Activated CD8-positive, alpha-beta T cell treated with anti-CD3 and anti-CD28 coated beads, Interleukin-2, amount 10 ng/mL, durations not matched to agents 7 days and 5 days (primary cell): Measurements from ENCODE around the gene SP140L. TPM values are rescaled to one million over a fixed set of nuclear protein-coding genes. Genes with fewer than 3 reads are reported as not detected.

Experiments used
- ATAC-seq: fragments of 150-1000 bp; cut with Tn5 transposase; one replicate; pipeline ENCODE4 v1.10.0; 2021; ENCODE audit warnings: moderate library complexity
- CTCF ChIA-PET: fragments of 350-600 bp; sonication (Branson Sonifier 250); formaldehyde crosslinking; loops from one replicate; lab custom pipeline; 2021; ENCODE audit warnings: antibody characterized with exemption; lab: Charles Lee
- POLR2A ChIA-PET: fragments of 350-600 bp; sonication (Branson Sonifier 250); formaldehyde crosslinking; loops from one replicate; lab custom pipeline; 2021; ENCODE audit warnings: antibody characterized with exemption; lab: Charles Lee
- DNase-seq: peaks from one replicate; pipeline ENCODE4 v3.0.0-alpha.2; 2020
- H3K27ac Mint-ChIP-seq: one replicate; pipeline ENCODE4 v1.8.0; 2021; ENCODE audit warnings: mild to moderate bottlenecking, mixed read lengths
- H3K27me3 Mint-ChIP-seq: one replicate; pipeline ENCODE4 v1.8.0; 2021; ENCODE audit warnings: low read depth, mixed read lengths
- H3K36me3 Mint-ChIP-seq: one replicate; pipeline ENCODE4 v1.8.0; 2021; ENCODE audit warnings: low read depth, mixed read lengths
- H3K4me1 Mint-ChIP-seq: one replicate; pipeline ENCODE4 v1.8.0; 2021; ENCODE audit warnings: low read depth, mixed read lengths
- H3K4me3 Mint-ChIP-seq: one replicate; pipeline ENCODE4 v1.8.0; 2021; ENCODE audit warnings: mild to moderate bottlenecking, mixed read lengths
- H3K9me3 Mint-ChIP-seq: one replicate; pipeline ENCODE4 v1.8.0; 2022; ENCODE audit warnings: mixed read lengths; ENCODE audit not compliant: insufficient read depth
- total RNA-seq, 2 experiments: library from RNA; stranded (reverse); gene quantifications; one replicate each; pipeline ENCODE4 v1.2.3, GENCODE V29; 2021

Gene SP140L
- total RNA-seq, 2 experiments from 2014 or later = 90.5 to 96.2 TPM

GRCh38 chr2:230346465-230346864 lies 19.5 kb downstream of the SP140L start:
- H3K4me1 Mint-ChIP-seq = peaks cover 76% of the 10 kb centered on the region
- no peak overlapping the region for H3K27ac Mint-ChIP-seq
- no peak for ATAC-seq
- H3K36me3 Mint-ChIP-seq = peaks cover 90% of the 10 kb centered on the region
- POLR2A ChIA-PET = interaction anchor here (0.8 to 2.8 kb wide), 5 partner anchors 15 to 135 kb away, joined by 3 to 16 read pairs (median 6); partner anchors contain the start of genes SP100 and SP140L
- H3K9me3 Mint-ChIP-seq = peaks cover 51% of the 10 kb centered on the region
- no peak for DNase-seq
- CTCF ChIA-PET = interaction anchor here (1.2 kb wide), 2 partner anchors 19 to 28 kb away, joined by 4 read pairs; no protein-coding TSS in a partner anchor
- no peaks in the 10 kb centered on the region for H3K27me3 Mint-ChIP-seq
- no peak overlapping the region for H3K4me3 Mint-ChIP-seq

GRCh38 chr2:230346921-230347533 lies 20.0 kb downstream of the SP140L start:
- ATAC-seq = no peak
- peak overlapping the region; percentile 91 for H3K27ac Mint-ChIP-seq
- DNase-seq = no peak
- peaks cover 92% of the 10 kb centered on the region for H3K36me3 Mint-ChIP-seq
- no peaks in the 10 kb centered on the region for H3K27me3 Mint-ChIP-seq
- CTCF ChIA-PET = interaction anchor here (1.2 to 1.7 kb wide), 3 partner anchors 18 to 29 kb away, joined by 4 to 10 read pairs (median 4); no protein-coding TSS in a partner anchor
- H3K4me3 Mint-ChIP-seq = no peak overlapping the region
- peaks cover 76% of the 10 kb centered on the region for H3K4me1 Mint-ChIP-seq
- POLR2A ChIA-PET = interaction anchor here (0.8 to 2.8 kb wide), 6 partner anchors 15 to 136 kb away, joined by 3 to 16 read pairs (median 6); partner anchors contain the start of genes SP100, SP110 and SP140L
- peaks cover 51% of the 10 kb centered on the region for H3K9me3 Mint-ChIP-seq

GRCh38 chr2:230347659-230348305 lies 20.8 kb downstream of the SP140L start:
- H3K27ac Mint-ChIP-seq = peak overlapping the region; percentile 91
- peaks cover 72% of the 10 kb centered on the region for H3K4me1 Mint-ChIP-seq
- DNase-seq (peak; percentile 57), ATAC-seq (peak; percentile 65)
- ChIA-PET CTCF (interaction anchor here (0.6 to 1.7 kb wide), 4 partner anchors 12 to 153 kb away, joined by 3 to 10 read pairs (median 3); no protein-coding TSS in a partner anchor), POLR2A (interaction anchor here (1.4 to 2.8 kb wide), 4 partner anchors 14 to 128 kb away, joined by 4 to 16 read pairs (median 6); partner anchors contain the start of genes SP100 and SP110)
- peaks cover 44% of the 10 kb centered on the region for H3K9me3 Mint-ChIP-seq
- H3K4me3 Mint-ChIP-seq = peak overlapping the region; percentile 61
- no peaks in the 10 kb centered on the region for H3K27me3 Mint-ChIP-seq
- peaks cover 89% of the 10 kb centered on the region for H3K36me3 Mint-ChIP-seq

GRCh38 chr2:230348787-230349186 lies 21.8 kb downstream of the SP140L start:
- Mint-ChIP-seq H3K4me1 (peaks cover 62% of the 10 kb centered on the region), H3K27me3 (no peaks in the 10 kb centered on the region), H3K27ac (peak overlapping the region; percentile 91), H3K4me3 (peak overlapping the region; percentile 61), H3K9me3 (peaks cover 38% of the 10 kb centered on the region), H3K36me3 (peaks cover 82% of the 10 kb centered on the region)
- peak; percentile 61 for ATAC-seq
- POLR2A ChIA-PET = interaction anchor here (0.6 to 2.8 kb wide), 5 partner anchors 22 to 100 kb away, joined by 3 to 16 read pairs (median 3); partner anchors contain the start of gene SP140L
- CTCF ChIA-PET = interaction anchor here (0.9 to 1.7 kb wide), 4 partner anchors 12 to 450 kb away, joined by 3 to 10 read pairs (median 3); no protein-coding TSS in a partner anchor
- DNase-seq = peak; percentile 22

GRCh38 chr2:230356084-230356483 lies 29.1 kb downstream of the SP140L start:
- no peaks in the 10 kb centered on the region for H3K27me3 Mint-ChIP-seq
- ChIA-PET CTCF (no interaction called here), POLR2A (no interaction called here)
- ATAC-seq = no peak
- DNase-seq = no peak
- no peak overlapping the region for H3K27ac Mint-ChIP-seq
- no peak overlapping the region for H3K4me3 Mint-ChIP-seq
- peaks cover 74% of the 10 kb centered on the region for H3K36me3 Mint-ChIP-seq
- peaks cover 17% of the 10 kb centered on the region for H3K4me1 Mint-ChIP-seq
- peaks cover 7% of the 10 kb centered on the region for H3K9me3 Mint-ChIP-seq

- ATAC-seq = no peak
- DNase-seq = no peak
- Mint-ChIP-seq H3K27me3 (no peaks in the 10 kb centered on the region), H3K4me1 (peaks cover 35% of the 10 kb centered on the region), H3K4me3 (no peak overlapping the region), H3K36me3 (peaks cover 81% of the 10 kb centered on the region), H3K27ac (no peak overlapping the region), H3K9me3 (peaks cover 7% of the 10 kb centered on the region)
- CTCF ChIA-PET = no interaction called here
- POLR2A ChIA-PET = no interaction called here
Observed at GRCh38 chr2:230358305-230358704, 31.3 kb downstream of the SP140L start.

GRCh38 chr2:230360028-230360427 lies 33.0 kb downstream of the SP140L start:
- POLR2A ChIA-PET = no interaction called here
- DNase-seq (no peak), ATAC-seq (no peak)
- peaks cover 36% of the 10 kb centered on the region for H3K4me1 Mint-ChIP-seq
- H3K36me3 Mint-ChIP-seq = peaks cover 86% of the 10 kb centered on the region
- no peak overlapping the region for H3K4me3 Mint-ChIP-seq
- H3K27me3 Mint-ChIP-seq = no peaks in the 10 kb centered on the region
- no peak overlapping the region for H3K27ac Mint-ChIP-seq
- peaks cover 4% of the 10 kb centered on the region for H3K9me3 Mint-ChIP-seq
- CTCF ChIA-PET = no interaction called here

GRCh38 chr2:230362030-230362691 lies 35.2 kb downstream of the SP140L start:
- H3K27me3 Mint-ChIP-seq = no peaks in the 10 kb centered on the region
- H3K9me3 Mint-ChIP-seq = peaks cover 4% of the 10 kb centered on the region
- ATAC-seq (peak; percentile 47), DNase-seq (no peak)
- POLR2A ChIA-PET = interaction anchor here (0.5 to 1.6 kb wide), 4 partner anchors 15 to 350 kb away, joined by 3 to 7 read pairs (median 5); partner anchors contain the start of gene SP140L
- H3K36me3 Mint-ChIP-seq = peaks cover 85% of the 10 kb centered on the region
- peak overlapping the region; percentile 1 for H3K4me3 Mint-ChIP-seq
- H3K27ac Mint-ChIP-seq = peak overlapping the region; percentile 76
- H3K4me1 Mint-ChIP-seq = peaks cover 34% of the 10 kb centered on the region
- CTCF ChIA-PET = no interaction called here

GRCh38 chr2:230382108-230382507 lies 55.1 kb downstream of the SP140L start:
- CTCF ChIA-PET = no interaction called here
- no peak for ATAC-seq
- Mint-ChIP-seq H3K9me3 (no peaks in the 10 kb centered on the region), H3K27me3 (no peaks in the 10 kb centered on the region), H3K27ac (no peak overlapping the region), H3K36me3 (peaks cover 87% of the 10 kb centered on the region), H3K4me1 (peaks cover 9% of the 10 kb centered on the region), H3K4me3 (no peak overlapping the region)
- no peak for DNase-seq
- POLR2A ChIA-PET = no interaction called here

GRCh38 chr2:230383453-230383852 lies 56.5 kb downstream of the SP140L start:
- DNase-seq = no peak

GRCh38 chr2:230384986-230385385 lies 58.0 kb downstream of the SP140L start:
- Mint-ChIP-seq H3K9me3 (no peaks in the 10 kb centered on the region), H3K36me3 (peaks cover 84% of the 10 kb centered on the region), H3K4me3 (no peak overlapping the region), H3K27me3 (no peaks in the 10 kb centered on the region), H3K27ac (no peak overlapping the region), H3K4me1 (no peaks in the 10 kb centered on the region)
- ChIA-PET POLR2A (no interaction called here), CTCF (no interaction called here)
- DNase-seq (no peak), ATAC-seq (no peak)

More at GRCh38 chr2:230383453-230383852, 56.5 kb downstream of the SP140L start:
- no peak overlapping the region for H3K4me3 Mint-ChIP-seq
- POLR2A ChIA-PET = interaction anchor here (0.8 kb wide), 1 partner anchor 296 kb away, joined by 3 read pairs; no protein-coding TSS in a partner anchor
- no peaks in the 10 kb centered on the region for H3K9me3 Mint-ChIP-seq
- no peak overlapping the region for H3K27ac Mint-ChIP-seq
- peaks cover 84% of the 10 kb centered on the region for H3K36me3 Mint-ChIP-seq
- no peaks in the 10 kb centered on the region for H3K27me3 Mint-ChIP-seq
- no peak for ATAC-seq
- CTCF ChIA-PET = interaction anchor here (0.6 kb wide), 1 partner anchor 91 kb away, joined by 3 read pairs; no protein-coding TSS in a partner anchor
- H3K4me1 Mint-ChIP-seq = peaks cover 2% of the 10 kb centered on the region
